GM21529 (cell line): ENCODE data around the gene GP5.

Experiments
- ATAC-seq: cut with Tn5 transposase; IDR thresholded peaks from one replicate; pipeline ENCODE4 v1.9.1; 2021; ENCODE audit not compliant: unreplicated experiment

Gene GP5

GRCh38 chr3:194399166-194399565, at the start of gene GP5:
TSS of gene GP5 (minus strand) at chr3:194399266. CDS start at chr3:194398282, 984 bp downstream.
- ATAC-seq = no peak

GRCh38 chr3:194447657-194448056, 48.6 kb upstream of the GP5 start:
- no peak for ATAC-seq

- no peak for ATAC-seq
Observed at GRCh38 chr3:194447161-194447560, 48.1 kb upstream of the GP5 start.

- no peak for ATAC-seq
Observed at GRCh38 chr3:194446754-194447153, 47.7 kb upstream of the GP5 start.

- no peak for ATAC-seq
Observed at GRCh38 chr3:194446172-194446571, 47.1 kb upstream of the GP5 start.

- ATAC-seq = no peak
Observed at GRCh38 chr3:194443901-194444300, 44.8 kb upstream of the GP5 start.

GRCh38 chr3:194440756-194441155, 41.7 kb upstream of the GP5 start:
- ATAC-seq = no peak

- no peak for ATAC-seq
Observed at GRCh38 chr3:194439881-194440550, 41.0 kb upstream of the GP5 start.

- no peak for ATAC-seq
Observed at GRCh38 chr3:194434503-194434902, 35.4 kb upstream of the GP5 start.

- no peak for ATAC-seq
Observed at GRCh38 chr3:194431554-194431953, 32.5 kb upstream of the GP5 start.

GRCh38 chr3:194425399-194425798, 26.3 kb upstream of the GP5 start:
- no peak for ATAC-seq

GRCh38 chr3:194424953-194425352, 25.9 kb upstream of the GP5 start:
- ATAC-seq = no peak

GRCh38 chr3:194424373-194424772, 25.3 kb upstream of the GP5 start:
- ATAC-seq = no peak

GRCh38 chr3:194423317-194423716, 24.3 kb upstream of the GP5 start:
- no peak for ATAC-seq

GRCh38 chr3:194422188-194422587, 23.1 kb upstream of the GP5 start:
- ATAC-seq = no peak

- ATAC-seq = no peak
Observed at GRCh38 chr3:194418671-194419070, 19.6 kb upstream of the GP5 start.

GRCh38 chr3:194407423-194407822, 8.4 kb upstream of the GP5 start:
- ATAC-seq = no peak

GRCh38 chr3:194405766-194406165, 6.7 kb upstream of the GP5 start:
- no peak for ATAC-seq

- ATAC-seq = no peak
Observed at GRCh38 chr3:194404365-194405140, 5.5 kb upstream of the GP5 start.

GRCh38 chr3:194401868-194402329, 2.8 kb upstream of the GP5 start:
- ATAC-seq = no peak

GRCh38 chr3:194401346-194401745, 2.3 kb upstream of the GP5 start:
- no peak for ATAC-seq

GRCh38 chr3:194399874-194400411, 877 bp upstream of the GP5 start:
- no peak for ATAC-seq
